Endothelial cell of umbilical vein (primary cell): Measurements from ENCODE around the gene ODAD4.

Experiments
- EZH2 ChIP-seq: IDR thresholded peaks from 2 replicates; pipeline ENCODE4 v1.6.1; 2012; ENCODE audit warnings: borderline replicate concordance, low read depth, mild to moderate bottlenecking, moderate library complexity, low read length, inconsistent platforms; ENCODE audit not compliant: severe bottlenecking
- JUN ChIP-seq: IDR thresholded peaks from 2 replicates; pipeline ENCODE4 v1.6.1; 2011; ENCODE audit warnings: borderline replicate concordance, low read depth; ENCODE audit not compliant: insufficient read length, insufficient read depth
- POLR2A ChIP-seq: IDR thresholded peaks from 2 replicates; pipeline ENCODE4 v1.6.1; 2012; ENCODE audit warnings: low read depth, mild to moderate bottlenecking, control low read depth, low read length
- POLR2AphosphoS5 ChIP-seq: IDR thresholded peaks from 2 replicates; pipeline ENCODE4 v1.6.1; 2012; ENCODE audit warnings: low read depth, mild to moderate bottlenecking, control low read depth, low read length, moderate library complexity; ENCODE audit not compliant: insufficient read depth
- TF ChIP-seq, protein P1 (sequence below), 2 donors: IDR thresholded peaks; 1 replicate in 1 of 2; 2 replicates in 1 of 2; pipeline ENCODE4 v1.5.1; 2011; ENCODE audit warnings: low read length in 2 of 2, mild to moderate bottlenecking in 2 of 2, moderate library complexity in 2 of 2, control low read depth in 1 of 2, inconsistent platforms in 1 of 2, low read depth in 1 of 2; ENCODE audit not compliant: insufficient read depth in 1 of 2; ENCODE audit errors: extremely low read depth in 1 of 2
- TF ChIP-seq, protein P2 (sequence below): IDR thresholded peaks from 2 replicates; pipeline ENCODE4 v1.6.1; 2011; ENCODE audit not compliant: insufficient read depth, insufficient read length

DNA sequence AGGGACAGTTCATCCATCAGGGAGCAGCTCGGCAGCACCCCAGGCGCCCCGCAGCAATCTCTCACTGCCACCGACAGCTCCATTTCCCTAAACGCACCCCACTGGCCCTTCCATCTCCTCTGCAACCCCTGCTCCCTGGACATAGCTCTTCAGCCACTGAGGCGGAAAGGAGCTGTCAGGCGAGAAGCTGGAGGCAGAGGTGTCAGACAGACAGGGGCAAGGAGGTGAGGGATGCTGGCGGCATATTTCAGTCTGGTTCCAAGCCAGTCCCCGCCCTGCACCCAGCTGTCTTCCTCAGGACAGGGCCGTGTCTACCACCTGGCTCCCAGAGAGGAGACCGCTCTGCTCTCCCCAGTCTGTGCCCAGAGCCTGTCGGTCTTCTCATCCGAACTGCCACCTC, 21.3 kb upstream of the ODAD4 start:
- TF ChIP-seq, protein P1, sequence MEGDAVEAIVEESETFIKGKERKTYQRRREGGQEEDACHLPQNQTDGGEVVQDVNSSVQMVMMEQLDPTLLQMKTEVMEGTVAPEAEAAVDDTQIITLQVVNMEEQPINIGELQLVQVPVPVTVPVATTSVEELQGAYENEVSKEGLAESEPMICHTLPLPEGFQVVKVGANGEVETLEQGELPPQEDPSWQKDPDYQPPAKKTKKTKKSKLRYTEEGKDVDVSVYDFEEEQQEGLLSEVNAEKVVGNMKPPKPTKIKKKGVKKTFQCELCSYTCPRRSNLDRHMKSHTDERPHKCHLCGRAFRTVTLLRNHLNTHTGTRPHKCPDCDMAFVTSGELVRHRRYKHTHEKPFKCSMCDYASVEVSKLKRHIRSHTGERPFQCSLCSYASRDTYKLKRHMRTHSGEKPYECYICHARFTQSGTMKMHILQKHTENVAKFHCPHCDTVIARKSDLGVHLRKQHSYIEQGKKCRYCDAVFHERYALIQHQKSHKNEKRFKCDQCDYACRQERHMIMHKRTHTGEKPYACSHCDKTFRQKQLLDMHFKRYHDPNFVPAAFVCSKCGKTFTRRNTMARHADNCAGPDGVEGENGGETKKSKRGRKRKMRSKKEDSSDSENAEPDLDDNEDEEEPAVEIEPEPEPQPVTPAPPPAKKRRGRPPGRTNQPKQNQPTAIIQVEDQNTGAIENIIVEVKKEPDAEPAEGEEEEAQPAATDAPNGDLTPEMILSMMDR (IDR thresholded peaks at IDR 0.05; ENCODE audit: extremely low read depth in 1 of 2, insufficient read depth in 1 of 2, low read depth in 1 of 2, low read length in 2 of 2) = no peak
- TF ChIP-seq POLR2A = peak; percentile 20
- TF ChIP-seq JUN = no peak
- peak; percentile 11 for TF ChIP-seq POLR2AphosphoS5
- TF ChIP-seq, protein P2, sequence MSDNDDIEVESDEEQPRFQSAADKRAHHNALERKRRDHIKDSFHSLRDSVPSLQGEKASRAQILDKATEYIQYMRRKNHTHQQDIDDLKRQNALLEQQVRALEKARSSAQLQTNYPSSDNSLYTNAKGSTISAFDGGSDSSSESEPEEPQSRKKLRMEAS = no peak
- TF ChIP-seq EZH2 = no peak
